NT2/D1 (cell line): ENCODE results near the gene TOP3A.

Source experiments
- SUZ12 ChIP-seq: IDR thresholded peaks from 2 replicates; pipeline ENCODE4 v1.6.1; 2011; ENCODE audit not compliant: insufficient read length, insufficient read depth; ENCODE audit errors: extremely low read depth
- YY1 ChIP-seq: IDR thresholded peaks from 2 replicates; pipeline ENCODE4 v1.6.1; 2011; ENCODE audit not compliant: insufficient read length, insufficient read depth

DNA sequence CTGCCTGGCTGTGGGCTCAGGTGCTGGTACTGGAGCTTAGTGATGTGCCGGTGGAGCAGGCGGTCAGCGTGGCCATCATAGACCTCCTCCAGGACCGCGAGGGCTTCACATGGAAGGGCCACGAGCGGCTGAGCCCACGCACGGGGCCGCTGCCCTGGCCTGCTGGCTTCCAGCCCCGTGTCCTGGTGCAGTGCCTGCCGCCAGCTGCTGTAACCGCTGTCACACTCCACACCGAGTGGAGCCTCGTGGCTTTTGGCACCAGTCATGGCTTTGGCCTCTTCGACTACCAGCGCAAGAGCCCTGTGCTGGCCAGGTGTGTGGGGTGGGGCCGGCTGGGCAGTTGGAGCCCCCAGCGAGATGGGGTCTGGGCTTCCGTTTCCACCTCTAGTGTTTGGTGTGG lies 77.3 kb downstream of the TOP3A start:
- TF ChIP-seq YY1 (no peak), SUZ12 (no peak)
